Caco-2 (cell line): ENCODE measurements around the gene CTXN1. TPM values are rescaled to one million over a fixed set of nuclear protein-coding genes. Genes with fewer than 3 reads are reported as not detected.

ENCODE experiments used
- BruUV-seq: library from RNA; stranded (reverse); fragments of 400-500 nt; replicated peaks from 2 replicates; lab custom pipeline; 2021; lab: Mats Ljungman, UMichigan
- CTCF ChIA-PET: fragments of 300-600 bp; sonication (Branson Sonifier 250); formaldehyde crosslinking; loops from one replicate; lab custom pipeline; 2022; ENCODE audit warnings: antibody characterized with exemption; lab: Charles Lee
- POLR2A ChIA-PET: fragments of 300-600 bp; sonication (Branson Sonifier 250); formaldehyde crosslinking; loops from one replicate; lab custom pipeline; 2022; ENCODE audit warnings: antibody characterized with exemption; lab: Charles Lee
- DNase-seq, 2 experiments: peaks; one replicate each; pipeline versions ENCODE4 v3.0.0 to v3.0.0-alpha.2; 2020 to 2022
- H3K27me3 ChIP-seq: replicated peaks from 2 replicates; pipeline ENCODE4 v1.6.0; 2011; ENCODE audit warnings: low read length; ENCODE audit not compliant: control insufficient read depth, insufficient read depth
- H3K36me3 ChIP-seq: 2 replicates; pipeline ENCODE4 v1.5.1; 2011; ENCODE audit warnings: low read length; ENCODE audit not compliant: control insufficient read depth, insufficient read depth
- H3K4me1 ChIP-seq: fragments of 250-450 bp; sonication (Bioruptor Pico); 2 replicates; pipeline ENCODE4 v1.5.1; 2020; ENCODE audit warnings: mild to moderate bottlenecking
- H3K4me3 ChIP-seq: 2 replicates; pipeline ENCODE4 v1.5.1; 2011; ENCODE audit warnings: low read depth, mild to moderate bottlenecking, control low read depth, low read length
- H3K9me3 ChIP-seq: fragments of 250-450 bp; sonication (Bioruptor Pico); 2 replicates; pipeline ENCODE4 v1.5.1; 2020; ENCODE audit warnings: mild to moderate bottlenecking, moderate library complexity
- H3K27ac Mint-ChIP-seq: one replicate; pipeline ENCODE4 v1.8.0; 2022; ENCODE audit warnings: mixed read lengths; ENCODE audit not compliant: unreplicated experiment
- H3K27me3 Mint-ChIP-seq: one replicate; pipeline ENCODE4 v1.8.0; 2022; ENCODE audit warnings: mixed read lengths; ENCODE audit not compliant: insufficient read depth, unreplicated experiment
- H3K36me3 Mint-ChIP-seq: one replicate; pipeline ENCODE4 v1.8.0; 2022; ENCODE audit warnings: mild to moderate bottlenecking, mixed read lengths; ENCODE audit not compliant: insufficient read depth, unreplicated experiment
- H3K4me1 Mint-ChIP-seq: one replicate; pipeline ENCODE4 v1.8.0; 2022; ENCODE audit warnings: low read depth, mixed read lengths; ENCODE audit not compliant: unreplicated experiment
- H3K4me3 Mint-ChIP-seq: one replicate; pipeline ENCODE4 v1.8.0; 2022; ENCODE audit warnings: mild to moderate bottlenecking, moderate library complexity, mixed read lengths; ENCODE audit not compliant: unreplicated experiment
- H3K9me3 Mint-ChIP-seq: one replicate; pipeline ENCODE4 v1.8.0; 2022; ENCODE audit warnings: mixed read lengths; ENCODE audit not compliant: unreplicated experiment
- CTCF ChIP-seq, 2 experiments: fragments of 200-600 bp in 1 of 2; IDR thresholded peaks; 1 replicate in 1 of 2; 2 replicates in 1 of 2; pipeline versions ENCODE4 v1.5.1 to v1.8.0; 2011 to 2022; ENCODE audit warnings: antibody characterized with exemption in 1 of 2, control low read depth in 1 of 2, inconsistent platforms in 1 of 2, low read depth in 1 of 2, low read length in 1 of 2, mild to moderate bottlenecking in 1 of 2, moderate library complexity in 1 of 2; ENCODE audit not compliant: insufficient read depth in 1 of 2, severe bottlenecking in 1 of 2, unreplicated experiment in 1 of 2
- intact Hi-C: fragments of 100-400 bp; cut with micrococcal nuclease; formaldehyde crosslinking; loops from one replicate; pipeline ENCODE4 v1.10.0; 2022; ENCODE audit not compliant: unreplicated experiment
- total RNA-seq: library from RNA; stranded (reverse); gene quantifications from 2 replicates; pipeline ENCODE4 v1.2.3, GENCODE V29; 2022

Gene CTXN1
- total RNA-seq, 1 experiment from 2014 or later, result 7.4 TPM

GRCh38 chr19:7942981-7943443, 17.1 kb upstream of the CTXN1 start:
- no peaks in the 10 kb centered on the region for H3K9me3 Mint-ChIP-seq
- intact Hi-C loops, result loop anchor here (1.0 to 10.0 kb wide), 2 partner anchors 212 to 310 kb away; no protein-coding TSS in a partner anchor
- peak in 1 of 2 experiments; percentile 69 for DNase-seq
- BruUV-seq, result no TSS peak
- H3K27ac Mint-ChIP-seq, result peak overlapping the region; percentile 95
- no peak for TF ChIP-seq CTCF (IDR thresholded peaks at IDR 0.05; ENCODE audit: insufficient read depth in 1 of 2, low read depth in 1 of 2, low read length in 1 of 2, severe bottlenecking in 1 of 2, unreplicated experiment in 1 of 2)
- no peaks in the 10 kb centered on the region for H3K27me3 Mint-ChIP-seq
- ChIA-PET POLR2A (interaction anchor here (0.6 to 2.1 kb wide), 14 partner anchors 8 to 314 kb away, joined by 3 to 15 read pairs (median 4); partner anchors contain the start of genes CERS4, LRRC8E, PET100 and SNAPC2), CTCF (interaction anchor here (0.7 to 2.3 kb wide), 11 partner anchors 14 to 374 kb away, joined by 3 to 27 read pairs (median 6); partner anchors contain the start of genes MAP2K7 and SNAPC2)
- H3K4me1 Mint-ChIP-seq, result peaks cover 6% of the 10 kb centered on the region
- no peaks in the 10 kb centered on the region for H3K27me3 ChIP-seq
- peak overlapping the region; percentile 89 for H3K4me3 ChIP-seq
- H3K36me3 Mint-ChIP-seq, result peaks cover 68% of the 10 kb centered on the region
- peaks cover 3% of the 10 kb centered on the region for H3K36me3 ChIP-seq
- no peaks in the 10 kb centered on the region for H3K9me3 ChIP-seq
- H3K4me1 ChIP-seq, result no peaks in the 10 kb centered on the region; the same call in 1 of the 2 replicates
- H3K4me3 Mint-ChIP-seq, result peak overlapping the region; percentile 92

DNA sequence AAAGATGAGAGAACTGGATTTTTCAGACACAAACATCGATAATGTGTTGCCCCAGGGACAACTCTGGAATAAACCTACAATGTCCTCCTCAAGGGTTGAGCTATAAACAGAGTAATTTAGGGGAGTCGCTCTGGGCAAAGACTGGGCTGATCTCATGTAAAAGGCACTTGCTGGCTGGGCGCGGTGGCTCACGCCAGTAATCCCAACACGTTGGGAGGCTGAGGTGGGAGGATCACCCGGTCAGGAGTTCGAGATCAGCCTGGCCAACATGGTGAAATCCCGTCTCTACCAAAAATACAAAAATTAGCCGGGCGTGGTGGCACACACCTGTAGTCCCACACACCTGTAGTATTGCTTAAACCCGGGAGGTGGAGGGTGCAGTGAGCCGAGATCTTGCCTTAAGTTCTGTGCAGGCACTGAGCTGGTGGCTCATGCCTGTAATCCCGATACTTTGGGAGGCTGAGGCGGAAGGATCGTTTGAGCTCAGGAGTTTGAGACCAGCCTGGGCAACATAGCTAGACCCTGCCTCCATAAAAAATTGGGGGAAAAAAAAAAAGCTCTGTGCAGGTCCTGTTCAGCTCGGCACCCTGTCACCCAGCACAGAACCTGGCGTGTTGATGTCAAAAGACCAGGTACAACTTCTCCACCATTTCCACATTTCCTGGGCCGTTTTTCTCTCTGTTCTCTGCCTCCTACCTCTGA, 16.1 kb upstream of the CTXN1 start:
- no peaks in the 10 kb centered on the region for H3K9me3 ChIP-seq
- DNase-seq, result no peak
- ChIA-PET POLR2A (no interaction called here), CTCF (interaction anchor here (0.7 kb wide), 1 partner anchor 52 kb away, joined by 3 read pairs; no protein-coding TSS in a partner anchor)
- intact Hi-C loops, result loop anchor here (10.0 kb wide), 1 partner anchor 213 kb away; no protein-coding TSS in a partner anchor
- peaks cover 77% of the 10 kb centered on the region for H3K36me3 Mint-ChIP-seq
- H3K4me3 ChIP-seq, result peak overlapping the region; percentile 89
- peaks cover 3% of the 10 kb centered on the region for H3K36me3 ChIP-seq
- peak overlapping the region; percentile 92 for H3K4me3 Mint-ChIP-seq
- no peaks in the 10 kb centered on the region; the same call in 1 of the 2 replicates for H3K4me1 ChIP-seq
- H3K9me3 Mint-ChIP-seq, result no peaks in the 10 kb centered on the region
- peaks cover 6% of the 10 kb centered on the region for H3K4me1 Mint-ChIP-seq
- BruUV-seq, result TSS peak; percentile 31
- no peaks in the 10 kb centered on the region for H3K27me3 Mint-ChIP-seq
- no peak for TF ChIP-seq CTCF (IDR thresholded peaks at IDR 0.05; ENCODE audit: insufficient read depth in 1 of 2, low read depth in 1 of 2, low read length in 1 of 2, severe bottlenecking in 1 of 2, unreplicated experiment in 1 of 2)
- no peaks in the 10 kb centered on the region for H3K27me3 ChIP-seq
- H3K27ac Mint-ChIP-seq, result peak overlapping the region; percentile 95

- no peak for TF ChIP-seq CTCF (IDR thresholded peaks at IDR 0.05; ENCODE audit: insufficient read depth in 1 of 2, low read depth in 1 of 2, low read length in 1 of 2, severe bottlenecking in 1 of 2, unreplicated experiment in 1 of 2)
- Mint-ChIP-seq H3K27ac (peak overlapping the region; percentile 42), H3K4me1 (peaks cover 6% of the 10 kb centered on the region), H3K4me3 (no peak overlapping the region), H3K9me3 (no peaks in the 10 kb centered on the region), H3K36me3 (peaks cover 83% of the 10 kb centered on the region), H3K27me3 (no peaks in the 10 kb centered on the region)
- no peaks in the 10 kb centered on the region for H3K9me3 ChIP-seq
- no peaks in the 10 kb centered on the region; the same call in 1 of the 2 replicates for H3K4me1 ChIP-seq
- ChIA-PET POLR2A (no interaction called here), CTCF (interaction anchor here (0.6 to 0.7 kb wide), 2 partner anchors 20 to 229 kb away, joined by 3 to 4 read pairs; partner anchors contain the start of gene SNAPC2)
- intact Hi-C loops, result loop anchor here (10.0 kb wide), 1 partner anchor 214 kb away; no protein-coding TSS in a partner anchor
- H3K27me3 ChIP-seq, result no peaks in the 10 kb centered on the region
- DNase-seq, result no peak
- BruUV-seq, result no TSS peak
- peaks cover 3% of the 10 kb centered on the region for H3K36me3 ChIP-seq
- no peak overlapping the region for H3K4me3 ChIP-seq
Measured at GRCh38 chr19:7940841-7941240, 14.9 kb upstream of the CTXN1 start.
